Adrenal gland (tissue), 12 donors: ENCODE measurements around the gene DHDDS. TPM values are rescaled to one million over a fixed set of nuclear protein-coding genes. Genes with fewer than 3 reads are reported as not detected.

Experiments used
- DNase-seq, 7 donors: peaks; one replicate each; pipeline ENCODE4 v3.0.0-alpha.2; 2019 to 2020
- H3K27ac ChIP-seq, 5 donors: fragments of 200-600 bp; sonication (generic) in 4 of 5; 1 replicate in 3 of 5; 2 replicates in 2 of 5; pipeline versions ENCODE4 v1.5.1 to v1.8.0; 2016 to 2020; ENCODE audit warnings: mild to moderate bottlenecking in 1 of 5
- H3K27me3 ChIP-seq: fragments of 200-600 bp; 2 replicates; pipeline ENCODE4 v1.8.0; 2021
- H3K36me3 ChIP-seq, 2 donors: fragments of 200-600 bp; replicated peaks in 1 of 2; 1 replicate in 1 of 2; 2 replicates in 1 of 2; pipeline versions ENCODE4 v1.5.1 to v1.8.0; 2018 to 2022
- H3K4me1 ChIP-seq, 2 donors: fragments of 200-600 bp; replicated peaks in 1 of 2; 1 replicate in 1 of 2; 2 replicates in 1 of 2; pipeline versions ENCODE4 v1.5.1 to v1.8.0; 2018 to 2021
- H3K4me3 ChIP-seq, 4 donors: fragments of 200-600 bp; sonication (generic) in 3 of 4; one replicate each; pipeline ENCODE4 v1.5.1; 2016 to 2018
- H3K9me3 ChIP-seq, 3 donors: fragments of 200-600 bp; sonication (generic) in 1 of 3; replicated peaks in 1 of 3; 1 replicate in 2 of 3; 2 replicates in 1 of 3; pipeline versions ENCODE4 v1.5.1 to v1.8.0; 2016 to 2021
- POLR2A ChIP-seq, 2 donors: fragments of 450-650 bp; IDR thresholded peaks; one replicate each; pipeline ENCODE4 v1.6.1; 2017; ENCODE audit warnings: antibody characterized with exemption in 2 of 2, mild to moderate bottlenecking in 2 of 2, moderate library complexity in 1 of 2
- WGBS, 4 donors: extraction: QIAGEN DNeasy Blood & Tissue Kit in 2 of 4; methylation state at CpG; one replicate each; pipeline versions ENCODE4 v1.1.5 to v1.1.7; 2013 to 2017; 5-methylcytosine and 5-hydroxymethylcytosine counted together
- intact Hi-C, 2 donors: fragments of 100-400 bp; cut with DNase I; formaldehyde crosslinking; loops; one replicate each; pipeline versions ENCODE4 v1.14.1 to v1.15.0; 2022 to 2023
- polyA plus RNA-seq, 3 donors: library from polyadenylated mRNA; stranded (reverse); fragments of 200-250 nt in 2 of 3; fragments of 350-450 nt in 1 of 3; fragmentation: Illumina TruSeq in 1 of 3; extraction: RNeasy Lipid Tissue Mini Kit (QIAGEN cat#74804) in 1 of 3; gene quantifications; one replicate each; pipeline ENCODE4 v1.2.3, GENCODE V29; 2013 to 2014
- total RNA-seq, 9 donors: library from RNA; depleted of rRNA in 4 of 9; stranded (reverse); fragments of >200 nt in 4 of 9; fragments of 120-200 nt in 1 of 9; fragmentation: NEBNext Ultra II Directional in 1 of 9; extraction: Animal tissue kit (Norgen Biotek cat#: 25700) in 1 of 9; gene quantifications; one replicate each; pipeline versions ENCODE4 v1.1.0 to v1.2.4, GENCODE V29; 2013 to 2023
- TF ChIP-seq, protein P1 (sequence below), 6 experiments: fragments of 450-650 bp in 4 of 6; fragments of 200-600 bp in 2 of 6; sonication (generic) in 1 of 6; IDR thresholded peaks; 1 replicate in 5 of 6; 2 replicates in 1 of 6; pipeline versions ENCODE4 v1.5.1 to v1.8.0; 2016 to 2021; ENCODE audit warnings: antibody characterized with exemption in 6 of 6, mild to moderate bottlenecking in 2 of 6, moderate library complexity in 1 of 6
- donor health status: healthy with polysubstance abuse.
- donor health status: Bipolar disorder and iron deficiency.
- donor health status: DM: yes; HTN: yes; CAD: no.
- donor health status: DM: no; HTN: no; CAD: no.
- donor health status: DM: no; HTN: no; CAD: no.
- donor health status: DM: yes; HTN: yes; CAD: no.

The DHDDS gene
- total and polyA plus RNA-seq, 12 donors: 24.0 to 77.2 (median 43.7) TPM

DNA sequence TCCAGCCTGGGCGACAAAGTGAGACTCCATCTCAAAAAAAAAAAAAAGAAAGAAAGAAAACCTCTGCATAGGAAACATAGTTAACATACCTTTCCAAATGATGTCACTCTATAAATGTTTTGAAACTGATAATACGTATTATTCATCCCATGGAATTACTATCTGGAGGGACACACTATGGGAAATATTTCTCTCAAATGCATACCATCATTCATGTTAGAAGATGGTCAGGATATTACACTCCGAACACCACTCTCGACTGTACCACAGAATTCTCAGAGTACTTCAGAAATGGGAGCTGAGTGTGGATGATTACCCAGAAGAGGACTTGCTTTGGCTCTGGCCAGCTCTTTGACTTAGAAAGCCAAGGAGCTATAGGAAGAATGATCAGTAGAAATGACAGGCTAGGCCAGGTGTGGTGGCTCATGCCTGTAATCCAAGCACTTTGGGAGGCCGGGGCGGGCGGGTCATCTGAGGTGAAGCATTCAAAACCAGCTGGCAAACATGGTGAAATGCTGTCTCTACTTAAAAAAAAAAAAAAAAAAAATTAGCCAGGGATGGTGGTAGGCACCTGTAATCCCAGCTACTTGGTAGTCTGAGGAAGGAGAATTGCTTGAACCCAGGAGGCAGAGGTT, 26.7 kb upstream of the DHDDS start:
- DNase-seq: no peak
- H3K36me3 ChIP-seq: no peaks in the 10 kb centered on the region
- H3K27ac ChIP-seq: no peak overlapping the region
- TF ChIP-seq, protein P1, sequence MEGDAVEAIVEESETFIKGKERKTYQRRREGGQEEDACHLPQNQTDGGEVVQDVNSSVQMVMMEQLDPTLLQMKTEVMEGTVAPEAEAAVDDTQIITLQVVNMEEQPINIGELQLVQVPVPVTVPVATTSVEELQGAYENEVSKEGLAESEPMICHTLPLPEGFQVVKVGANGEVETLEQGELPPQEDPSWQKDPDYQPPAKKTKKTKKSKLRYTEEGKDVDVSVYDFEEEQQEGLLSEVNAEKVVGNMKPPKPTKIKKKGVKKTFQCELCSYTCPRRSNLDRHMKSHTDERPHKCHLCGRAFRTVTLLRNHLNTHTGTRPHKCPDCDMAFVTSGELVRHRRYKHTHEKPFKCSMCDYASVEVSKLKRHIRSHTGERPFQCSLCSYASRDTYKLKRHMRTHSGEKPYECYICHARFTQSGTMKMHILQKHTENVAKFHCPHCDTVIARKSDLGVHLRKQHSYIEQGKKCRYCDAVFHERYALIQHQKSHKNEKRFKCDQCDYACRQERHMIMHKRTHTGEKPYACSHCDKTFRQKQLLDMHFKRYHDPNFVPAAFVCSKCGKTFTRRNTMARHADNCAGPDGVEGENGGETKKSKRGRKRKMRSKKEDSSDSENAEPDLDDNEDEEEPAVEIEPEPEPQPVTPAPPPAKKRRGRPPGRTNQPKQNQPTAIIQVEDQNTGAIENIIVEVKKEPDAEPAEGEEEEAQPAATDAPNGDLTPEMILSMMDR (IDR thresholded peaks at IDR 0.05): no peak
- TF ChIP-seq POLR2A (IDR thresholded peaks at IDR 0.05): no peak
- no peaks in the 10 kb centered on the region for H3K9me3 ChIP-seq
- intact Hi-C loops: no loop called here
- H3K27me3 ChIP-seq: peaks cover under 1% of the 10 kb centered on the region
- WGBS, 4 donors: 50 to 75% (median 58%) methylated on average over 7 of the region's 7 CpGs
- H3K4me3 ChIP-seq: no peak overlapping the region
- H3K4me1 ChIP-seq: no peaks in the 10 kb centered on the region

DNA sequence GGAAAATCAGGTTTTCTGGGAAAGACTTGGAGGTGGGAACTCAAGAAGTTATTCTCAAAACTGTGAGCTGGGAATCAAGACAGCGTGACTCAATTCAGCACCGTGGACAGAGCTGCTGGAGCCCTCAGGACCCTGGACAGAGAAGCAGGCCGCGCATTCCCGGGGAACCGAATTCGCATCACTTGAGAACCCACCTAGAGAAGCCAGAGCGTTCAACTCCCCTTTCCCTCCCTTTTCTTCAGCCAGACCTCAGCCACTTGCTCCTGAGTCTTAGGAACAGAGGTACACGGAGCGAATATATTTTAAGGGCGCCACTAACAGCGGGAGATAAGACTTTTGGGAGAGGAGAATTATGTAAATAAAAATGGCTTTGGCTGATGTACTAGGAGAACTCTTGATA, 23.5 kb upstream of the DHDDS start:
- intact Hi-C loops: no loop called here
- H3K4me3 ChIP-seq: no peak overlapping the region
- WGBS, 4 donors: 0 to 10% (median 1%) methylated on average over 12 of the region's 12 CpGs

DNA sequence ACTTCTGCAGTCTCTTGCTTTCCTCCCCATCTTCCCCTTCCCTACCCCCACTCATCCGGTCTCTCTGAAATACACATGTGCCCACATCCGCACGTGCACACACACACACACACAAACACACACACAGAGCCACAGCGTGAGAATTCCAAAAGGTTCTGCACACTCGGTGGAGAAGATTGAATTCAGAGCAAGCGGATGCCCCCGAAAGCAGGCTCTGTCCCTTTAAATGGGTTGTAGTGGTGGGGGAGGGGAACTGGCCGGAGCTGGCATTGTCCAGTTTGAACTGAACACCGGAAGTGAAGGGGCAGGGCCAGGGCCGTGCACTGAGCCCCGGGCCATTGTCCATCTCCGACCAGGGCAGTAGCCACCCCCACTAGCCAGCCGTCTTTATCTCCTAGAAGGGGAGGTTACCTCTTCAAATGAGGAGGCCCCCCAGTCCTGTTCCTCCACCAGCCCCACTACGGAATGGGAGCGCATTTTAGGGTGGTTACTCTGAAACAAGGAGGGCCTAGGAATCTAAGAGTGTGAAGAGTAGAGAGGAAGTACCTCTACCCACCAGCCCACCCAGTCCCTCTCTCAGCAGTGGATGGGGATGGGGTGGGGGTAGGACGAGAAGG, 22.8 kb upstream of the DHDDS start:
- intact Hi-C loops: no loop called here
- Histone ChIP-seq H3K4me3 (no peak overlapping the region), H3K36me3 (no peaks in the 10 kb centered on the region), H3K4me1 (no peaks in the 10 kb centered on the region), H3K27me3 (peaks cover 35% of the 10 kb centered on the region), H3K9me3 (no peaks in the 10 kb centered on the region), H3K27ac (no peak overlapping the region)
- no peak for DNase-seq
- TF ChIP-seq, protein P1 (IDR thresholded peaks at IDR 0.05): no peak
- no peak for TF ChIP-seq POLR2A (IDR thresholded peaks at IDR 0.05)
- 2 to 3% (median 2%) methylated on average over 9 to 16 of the region's 16 CpGs for WGBS, 4 donors

More for the DNA sequence above, 23.5 kb upstream of the DHDDS start:
- DNase-seq: peak; percentile 70 to 79 (median 75)
- Histone ChIP-seq H3K9me3 (no peaks in the 10 kb centered on the region), H3K27me3 (peaks cover 31% of the 10 kb centered on the region), H3K36me3 (no peaks in the 10 kb centered on the region), H3K4me1 (no peaks in the 10 kb centered on the region), H3K27ac (no peak overlapping the region)
- TF ChIP-seq POLR2A (IDR thresholded peaks at IDR 0.05): no peak
- TF ChIP-seq, protein P1 (IDR thresholded peaks at IDR 0.05): no peak

DNA sequence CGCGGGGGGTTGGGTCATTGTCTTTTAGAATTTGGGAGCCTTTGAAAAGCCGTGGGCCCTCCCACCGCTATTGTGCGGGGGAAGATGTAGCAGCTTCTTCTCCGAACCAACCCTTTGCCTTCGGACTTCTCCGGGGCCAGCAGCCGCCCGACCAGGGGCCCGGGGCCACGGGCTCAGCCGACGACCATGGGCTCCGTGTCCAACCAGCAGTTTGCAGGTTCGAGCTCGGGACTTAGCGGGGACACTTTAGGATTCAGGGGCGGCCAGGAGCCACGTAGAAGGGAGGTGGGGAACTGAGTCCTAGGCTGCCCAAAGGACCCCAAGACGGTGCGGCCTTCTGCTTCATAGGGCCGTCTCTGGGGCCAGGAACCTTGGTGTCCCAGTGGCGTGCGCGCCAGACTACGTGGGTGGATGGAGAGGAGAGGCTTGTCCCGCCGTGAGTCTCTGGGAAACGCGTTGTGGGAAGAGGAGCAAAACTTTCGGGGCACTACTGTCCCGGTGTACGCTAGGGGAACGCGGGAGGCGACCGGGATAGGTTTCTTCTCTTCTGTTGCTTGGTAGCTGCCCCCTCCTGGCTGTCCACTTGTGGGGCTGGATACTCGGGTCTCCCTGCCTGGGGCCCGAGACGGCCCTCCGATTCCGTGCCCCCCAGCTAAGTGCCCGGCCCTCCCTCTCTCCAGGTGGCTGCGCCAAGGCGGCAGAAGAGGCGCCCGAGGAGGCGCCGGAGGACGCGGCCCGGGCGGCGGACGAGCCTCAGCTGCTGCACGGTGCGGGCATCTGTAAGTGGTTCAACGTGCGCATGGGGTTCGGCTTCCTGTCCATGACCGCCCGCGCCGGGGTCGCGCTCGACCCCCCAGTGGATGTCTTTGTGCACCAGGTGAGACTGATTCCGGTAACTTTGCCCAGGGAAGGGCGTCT, 21.2 kb upstream of the DHDDS start, which contains the start of gene LIN28A:
Gene LIN28A, plus strand, starts transcription at position 112 of the 918 bp plus-strand sequence. Its CDS starts 75 bp downstream, at position 187.
- TF ChIP-seq POLR2A (IDR thresholded peaks at IDR 0.05): no peak
- TF ChIP-seq, protein P1 (IDR thresholded peaks at IDR 0.05): no peak
- DNase-seq: no peak
- no peak within 1 kb of the TSS for H3K27ac ChIP-seq
- peaks cover 51% of the 10 kb centered on the region for H3K27me3 ChIP-seq
- H3K4me3 ChIP-seq: no peak within 1 kb of the TSS
- intact Hi-C loops: no loop called here
- H3K9me3 ChIP-seq: no peaks in the 10 kb centered on the region
- 2 to 3% (median 3%) methylated on average over 20 to 70 of the region's 70 CpGs for WGBS, 4 donors
- H3K36me3 ChIP-seq: no peaks in the 10 kb centered on the region
- no peaks in the 10 kb centered on the region for H3K4me1 ChIP-seq
